ENCODE results near the gene SYT17.

SYT17 gene

DNA sequence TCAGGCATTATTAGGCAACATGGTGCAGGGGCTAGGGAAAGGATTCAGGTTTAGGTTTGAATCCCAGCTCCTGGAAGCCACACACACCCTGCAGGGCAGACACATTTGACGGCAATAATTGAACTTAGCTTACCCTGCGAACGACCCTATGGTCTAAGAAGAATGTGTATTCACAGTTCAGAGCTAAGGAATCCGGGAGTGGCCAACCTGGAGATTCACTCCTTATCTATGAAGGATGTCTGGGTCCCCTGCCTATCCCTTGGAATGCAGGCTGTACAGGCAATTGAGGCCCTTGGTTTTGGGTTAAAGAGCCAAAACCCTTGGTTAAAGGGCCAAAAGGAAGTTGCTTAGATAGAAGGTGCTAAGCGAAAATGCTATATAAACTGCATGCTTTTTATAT lies 2.9 kb upstream of the SYT17 start:
- FAIRE-seq (no peak), DNase-seq (ENCODE audit: insufficient read length, low spot score) (no peak)
- TF ChIP-seq, protein P1, sequence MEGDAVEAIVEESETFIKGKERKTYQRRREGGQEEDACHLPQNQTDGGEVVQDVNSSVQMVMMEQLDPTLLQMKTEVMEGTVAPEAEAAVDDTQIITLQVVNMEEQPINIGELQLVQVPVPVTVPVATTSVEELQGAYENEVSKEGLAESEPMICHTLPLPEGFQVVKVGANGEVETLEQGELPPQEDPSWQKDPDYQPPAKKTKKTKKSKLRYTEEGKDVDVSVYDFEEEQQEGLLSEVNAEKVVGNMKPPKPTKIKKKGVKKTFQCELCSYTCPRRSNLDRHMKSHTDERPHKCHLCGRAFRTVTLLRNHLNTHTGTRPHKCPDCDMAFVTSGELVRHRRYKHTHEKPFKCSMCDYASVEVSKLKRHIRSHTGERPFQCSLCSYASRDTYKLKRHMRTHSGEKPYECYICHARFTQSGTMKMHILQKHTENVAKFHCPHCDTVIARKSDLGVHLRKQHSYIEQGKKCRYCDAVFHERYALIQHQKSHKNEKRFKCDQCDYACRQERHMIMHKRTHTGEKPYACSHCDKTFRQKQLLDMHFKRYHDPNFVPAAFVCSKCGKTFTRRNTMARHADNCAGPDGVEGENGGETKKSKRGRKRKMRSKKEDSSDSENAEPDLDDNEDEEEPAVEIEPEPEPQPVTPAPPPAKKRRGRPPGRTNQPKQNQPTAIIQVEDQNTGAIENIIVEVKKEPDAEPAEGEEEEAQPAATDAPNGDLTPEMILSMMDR (IDR thresholded peaks at IDR 0.05; ENCODE audit: insufficient read depth, missing control alignments), result no peak

DNA sequence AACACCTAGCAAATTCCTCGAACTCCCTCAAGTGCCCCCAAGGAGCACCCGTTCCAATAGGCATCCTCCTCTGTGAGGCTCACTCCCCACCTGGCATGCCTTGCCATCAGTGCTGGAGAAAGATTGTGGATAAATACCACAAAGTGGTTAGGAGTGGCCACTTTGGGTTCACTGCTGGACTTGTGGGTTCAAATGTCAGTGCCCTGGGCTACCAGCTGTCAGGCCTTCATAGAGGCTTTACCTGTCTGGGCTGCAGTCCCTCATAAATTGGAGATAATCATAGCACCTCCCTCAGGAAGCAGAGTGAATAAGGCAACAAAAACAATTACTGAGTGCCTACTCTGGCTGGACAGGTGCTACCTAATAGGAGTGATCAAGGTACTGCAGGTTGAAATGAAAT lies 1.5 kb upstream of the SYT17 start:
- no peak for FAIRE-seq
- TF ChIP-seq, protein P1 (IDR thresholded peaks at IDR 0.05; ENCODE audit: insufficient read depth, missing control alignments), result no peak
- no peak for DNase-seq (ENCODE audit: insufficient read length, low spot score)

DNA sequence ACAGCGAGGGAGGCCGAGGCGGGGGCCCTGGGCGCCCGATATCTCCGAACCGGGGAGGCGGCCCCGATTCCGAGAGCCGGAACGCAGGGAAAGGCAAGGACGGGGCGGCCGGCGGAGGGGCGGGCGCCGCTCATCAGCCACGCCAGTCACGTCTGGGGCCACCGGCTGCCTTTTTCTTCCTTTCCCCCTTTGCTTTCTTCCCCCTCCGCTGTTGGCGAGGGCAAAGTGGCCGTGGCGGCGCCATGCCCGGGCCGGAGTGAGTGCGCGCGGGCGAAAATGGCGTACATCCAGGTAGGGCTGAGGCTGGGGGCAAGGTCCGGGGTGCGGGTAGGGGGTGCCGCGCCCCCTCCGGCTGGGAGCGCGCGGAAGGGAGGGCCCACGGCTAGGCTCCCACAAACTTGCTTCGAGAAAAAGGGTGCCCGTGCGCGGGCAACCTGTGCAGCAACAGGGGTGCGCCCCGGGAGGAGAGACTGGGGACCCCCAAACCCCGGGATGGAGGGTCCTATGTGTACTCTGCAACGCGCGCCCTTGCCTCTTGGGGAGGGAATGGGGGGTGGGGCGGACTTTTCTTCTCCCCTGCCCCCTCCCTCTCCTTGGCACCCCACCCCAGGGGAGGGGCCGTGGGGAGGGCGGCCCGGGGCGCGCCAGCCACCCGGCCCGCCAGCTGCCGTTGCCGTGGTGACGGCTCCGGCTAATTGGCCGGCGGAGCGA lies 486 bp downstream of the SYT17 start:
- TF ChIP-seq, protein P1 (IDR thresholded peaks at IDR 0.05; ENCODE audit: insufficient read depth, missing control alignments), result no peak
- DNase-seq (ENCODE audit: insufficient read length, low spot score) (no peak), FAIRE-seq (no peak)

DNA sequence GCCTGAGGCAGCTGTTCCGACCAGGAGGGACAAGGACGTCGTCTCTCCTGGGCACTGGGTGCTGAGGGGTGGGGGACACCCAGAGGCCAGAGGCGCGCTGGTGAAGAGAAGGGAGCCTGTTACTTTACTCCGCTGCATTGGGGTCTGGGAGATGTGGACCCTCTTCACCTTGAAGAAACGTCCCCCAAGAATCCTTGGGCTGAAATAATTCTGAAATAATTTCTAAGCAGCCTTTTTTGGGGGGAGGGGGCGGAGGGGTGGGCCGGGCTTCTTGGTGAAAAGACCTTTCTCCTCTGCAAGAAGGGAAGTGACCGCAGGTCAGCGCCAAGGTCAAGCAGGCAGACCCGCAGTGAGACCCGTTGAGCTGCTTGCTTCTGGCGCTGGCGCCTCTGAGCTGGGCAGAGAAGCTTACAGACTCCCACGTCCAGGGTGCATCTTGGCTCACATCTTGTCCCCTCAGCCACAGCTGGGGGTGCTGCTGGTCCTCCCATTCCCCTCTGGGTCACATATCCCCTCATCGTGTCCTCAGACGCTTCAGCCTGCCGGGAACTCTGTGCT lies 1.1 kb downstream of the SYT17 start:
- TF ChIP-seq, protein P1 (IDR thresholded peaks at IDR 0.05; ENCODE audit: insufficient read depth, missing control alignments), result no peak
- FAIRE-seq (no peak), DNase-seq (ENCODE audit: insufficient read length, low spot score) (no peak)

DNA sequence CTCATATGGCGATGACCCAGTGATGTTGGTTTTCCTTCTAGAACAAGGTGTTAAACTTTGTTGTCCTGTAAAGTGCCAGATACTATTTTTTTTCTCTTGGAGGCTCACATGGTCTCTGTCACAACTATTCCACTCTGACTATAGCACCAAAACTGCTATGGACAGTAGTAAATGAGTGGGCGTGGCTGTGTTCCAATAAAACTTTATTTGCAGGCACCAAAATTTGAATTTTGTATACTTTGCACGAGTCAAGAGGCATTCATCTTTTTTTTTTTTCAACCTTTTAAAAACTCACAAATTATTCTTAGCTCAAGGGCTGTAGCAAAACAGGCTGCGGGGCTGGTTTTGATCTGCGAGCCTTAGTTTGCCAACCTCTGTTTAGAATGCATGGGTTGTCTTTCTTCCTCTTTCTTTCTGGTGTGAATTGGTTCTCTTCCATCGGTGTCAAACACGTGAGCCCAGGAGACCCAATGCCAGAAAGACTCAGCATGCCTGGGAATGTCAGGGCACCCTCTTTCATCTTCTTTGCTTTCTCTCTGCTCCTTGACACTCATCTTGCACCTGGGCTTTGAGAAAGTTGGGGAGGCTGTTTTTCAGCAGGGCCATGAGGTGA lies 2.1 kb downstream of the SYT17 start:
- FAIRE-seq (no peak), DNase-seq (ENCODE audit: insufficient read length, low spot score) (no peak)
- TF ChIP-seq, protein P1 (IDR thresholded peaks at IDR 0.05; ENCODE audit: insufficient read depth, missing control alignments), result no peak

DNA sequence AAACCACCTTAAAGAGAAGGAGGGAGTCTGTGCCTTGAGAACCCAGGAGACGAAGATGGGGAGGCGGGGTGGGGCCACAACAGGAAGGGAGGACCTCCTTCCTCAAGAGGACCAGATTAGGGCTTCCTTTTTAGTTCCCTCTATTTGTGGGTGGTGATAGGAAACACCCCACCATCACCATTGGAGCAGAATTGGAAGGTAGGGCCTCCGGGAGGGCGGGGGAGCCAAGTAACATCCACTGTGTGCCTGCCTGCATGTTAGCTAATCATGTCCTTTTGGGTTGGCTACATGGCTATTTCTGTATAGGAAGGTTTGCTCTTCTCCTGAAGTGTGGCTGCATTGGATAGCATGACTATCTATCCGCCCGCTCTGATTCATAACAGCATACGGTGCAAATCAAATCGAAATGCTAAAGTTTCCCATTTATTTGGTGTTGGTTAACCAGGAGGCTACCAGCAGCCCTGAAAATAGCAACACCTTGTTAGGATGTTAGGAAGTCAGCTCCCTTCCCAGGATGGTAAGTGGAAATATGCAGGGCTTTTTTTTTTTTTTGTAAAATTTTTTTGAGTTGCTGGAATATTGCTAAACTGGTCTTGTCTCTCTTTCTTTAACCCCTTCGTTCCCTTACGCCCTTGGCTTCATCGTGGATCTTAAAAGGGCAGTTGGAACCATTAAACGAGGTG lies 4.2 kb downstream of the SYT17 start:
- FAIRE-seq, result no peak
- DNase-seq (ENCODE audit: insufficient read length, low spot score), result no peak
- TF ChIP-seq, protein P1 (IDR thresholded peaks at IDR 0.05; ENCODE audit: insufficient read depth, missing control alignments), result no peak
